Measurements from ENCODE around the gene FRMD8. TPM values are rescaled to one million over a fixed set of nuclear protein-coding genes. Genes with fewer than 3 reads are reported as not detected.

The FRMD8 gene
- total RNA-seq, 1 donor: 77.6 TPM

DNA sequence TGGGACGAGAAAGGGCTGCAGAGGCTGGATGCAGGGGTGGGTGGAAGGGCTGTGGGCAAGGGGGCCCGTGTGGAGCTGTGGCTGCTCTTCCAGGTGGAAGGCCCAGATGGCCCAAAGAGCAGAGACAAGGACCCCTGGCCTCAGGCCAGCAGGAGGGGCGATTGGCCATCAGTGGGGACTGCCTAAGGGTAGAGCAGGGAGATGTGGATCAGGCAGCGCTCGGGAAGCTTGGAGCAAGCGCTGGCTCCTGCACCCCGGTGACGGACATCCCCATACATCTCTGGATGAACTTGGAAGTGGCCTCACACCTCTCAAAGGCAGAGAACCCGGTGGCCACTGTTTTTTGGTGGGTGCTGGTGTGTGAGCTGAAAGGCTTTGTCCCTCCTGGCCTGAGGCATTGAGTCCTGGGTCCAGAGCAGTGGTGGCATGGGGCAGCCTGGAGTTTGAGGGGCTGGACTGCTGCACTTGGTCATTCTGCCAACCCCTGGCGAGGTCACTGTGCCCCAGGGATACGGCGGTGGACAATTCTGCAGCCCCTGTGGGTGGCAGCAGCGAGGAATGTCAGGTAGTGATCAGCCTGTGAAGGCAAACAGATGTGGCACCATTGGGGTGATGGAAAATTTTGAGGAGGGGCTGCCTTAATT, 5.9 kb downstream of the FRMD8 start:
- no peak for DNase-seq (ENCODE audit: low read depth in 2 of 3, low spot score in 2 of 3)

GRCh38 chr11:65392899-65393298, 6.5 kb downstream of the FRMD8 start:
- DNase-seq (ENCODE audit: low read depth in 2 of 3, low spot score in 2 of 3): no peak

- no peak for DNase-seq (ENCODE audit: low read depth in 2 of 3, low spot score in 2 of 3)
These were observed 7.2 kb downstream of the FRMD8 start for GRCh38 chr11:65393513-65394079.

DNA sequence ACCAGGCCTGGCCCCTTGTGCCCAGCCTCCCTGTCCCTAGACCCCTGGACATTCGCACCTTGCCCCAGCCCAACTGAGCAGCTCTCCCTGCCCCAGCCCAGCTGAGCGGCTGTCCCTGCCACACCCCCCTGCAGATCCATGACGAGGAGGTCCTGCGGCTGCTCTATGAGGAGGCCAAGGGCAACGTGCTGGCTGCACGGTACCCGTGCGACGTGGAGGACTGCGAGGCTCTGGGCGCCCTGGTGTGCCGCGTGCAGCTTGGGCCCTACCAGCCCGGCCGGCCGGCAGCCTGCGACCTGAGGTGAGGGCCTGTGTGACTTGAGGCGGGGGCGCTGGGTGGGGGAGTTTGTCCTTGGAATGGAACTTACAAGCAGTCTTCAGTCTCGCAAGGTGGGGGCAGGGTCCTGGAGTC, 7.7 kb downstream of the FRMD8 start:
- DNase-seq (ENCODE audit: low read depth in 2 of 3, low spot score in 2 of 3): no peak

- no peak for DNase-seq (ENCODE audit: low read depth in 2 of 3, low spot score in 2 of 3)
These were observed 9.6 kb downstream of the FRMD8 start for GRCh38 chr11:65395961-65396530.

DNA sequence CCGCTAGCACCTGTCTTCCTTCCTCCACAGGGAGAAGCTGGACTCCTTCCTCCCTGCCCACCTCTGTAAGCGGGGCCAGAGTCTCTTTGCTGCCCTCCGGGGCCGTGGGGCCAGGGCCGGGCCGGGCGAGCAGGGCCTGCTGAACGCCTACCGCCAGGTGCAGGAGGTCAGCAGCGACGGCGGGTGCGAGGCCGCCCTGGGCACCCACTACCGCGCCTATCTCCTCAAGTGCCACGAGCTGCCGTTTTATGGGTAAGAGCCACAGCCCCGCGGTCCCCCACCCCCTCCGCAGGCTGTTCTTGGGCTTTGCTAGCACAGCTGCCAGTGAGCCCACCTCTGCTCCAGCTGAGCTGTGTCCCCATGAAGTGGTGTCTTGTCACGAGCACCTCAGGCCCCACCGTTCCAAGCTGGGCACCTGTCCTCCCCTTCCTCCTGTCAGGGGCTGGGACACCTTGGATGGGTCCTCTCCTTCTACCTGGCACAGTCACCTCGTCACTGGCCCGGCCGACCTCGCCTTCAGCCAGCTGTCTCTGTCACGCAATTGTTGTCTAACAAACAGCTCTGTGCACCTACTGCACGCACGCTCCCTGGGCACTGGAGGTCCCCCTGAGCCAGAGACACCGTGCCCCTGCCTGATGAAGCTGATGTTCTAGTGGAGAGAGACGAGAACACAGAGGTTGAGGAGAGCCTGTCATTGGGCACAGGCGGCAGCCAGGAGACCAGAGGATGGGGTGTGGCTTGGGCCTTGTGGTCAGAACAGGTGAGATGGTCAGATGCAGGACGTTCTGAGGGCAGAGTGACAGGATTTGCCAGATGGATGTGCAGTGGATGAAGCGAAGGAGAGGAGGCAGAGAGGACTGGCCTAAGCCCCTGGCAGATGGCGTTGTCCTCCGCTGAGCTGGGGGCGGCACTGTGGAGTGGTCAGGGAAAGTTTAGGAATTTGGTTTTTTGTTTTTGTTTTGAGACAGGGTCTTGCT, 10.6 kb downstream of the FRMD8 start:
- DNase-seq (ENCODE audit: low read depth in 2 of 3, low spot score in 2 of 3): no peak

DNA sequence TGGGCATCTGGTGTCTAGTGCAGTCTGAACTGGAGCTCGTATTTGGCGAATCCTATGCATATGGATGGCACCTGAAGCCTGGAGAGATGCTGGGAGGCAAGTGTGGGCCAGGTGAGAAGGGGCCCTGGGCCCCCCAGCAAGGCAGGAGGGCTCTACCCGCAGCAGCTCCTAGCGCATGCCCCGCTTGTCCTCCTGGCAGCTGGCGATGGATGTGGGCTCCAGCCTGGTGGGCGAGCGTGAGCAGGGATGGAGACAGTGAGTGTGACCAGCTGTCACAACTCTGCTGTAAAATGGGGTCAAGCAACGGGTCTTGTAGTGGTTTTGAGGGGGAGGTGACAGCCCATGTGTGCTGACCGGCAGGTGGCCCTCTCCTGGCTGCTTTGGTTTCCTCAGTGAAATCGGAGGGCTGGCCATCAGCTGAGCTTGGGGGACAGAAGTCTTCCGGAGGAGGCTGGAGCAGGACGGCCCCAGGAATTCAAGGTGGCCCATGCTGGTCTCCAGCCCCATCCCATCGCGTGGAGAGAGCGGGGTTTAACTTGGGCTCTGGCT, 12.0 kb downstream of the FRMD8 start:
- no peak for DNase-seq (ENCODE audit: low read depth in 2 of 3, low spot score in 2 of 3)

DNA sequence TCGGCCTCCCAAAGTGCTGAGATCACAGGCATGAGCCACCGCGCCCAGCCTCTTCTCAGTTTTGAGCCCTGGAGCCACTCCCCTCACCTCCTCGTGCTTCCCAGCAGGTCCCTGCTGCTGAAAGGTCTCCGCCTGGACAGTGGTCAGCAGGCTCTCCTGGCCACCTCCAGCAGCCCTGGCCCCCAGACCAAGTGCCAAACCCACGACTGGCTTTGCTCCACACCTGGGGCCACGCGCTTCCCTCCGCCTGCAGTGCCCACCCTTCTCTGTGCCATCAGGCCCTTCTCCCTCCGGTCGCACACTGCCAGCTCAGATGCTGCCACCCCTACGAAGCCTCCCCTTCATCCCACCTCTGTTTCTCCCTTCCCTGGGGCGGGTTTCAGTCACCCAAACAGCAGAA, 12.8 kb downstream of the FRMD8 start:
- no peak for DNase-seq (ENCODE audit: low read depth in 2 of 3, low spot score in 2 of 3)

- DNase-seq (ENCODE audit: low read depth in 2 of 3, low spot score in 2 of 3): no peak
These were observed 13.4 kb downstream of the FRMD8 start for GRCh38 chr11:65399845-65400244.

- no peak for DNase-seq (ENCODE audit: low read depth in 2 of 3, low spot score in 2 of 3)
These were observed 14.1 kb downstream of the FRMD8 start for GRCh38 chr11:65400307-65401072.

GRCh38 chr11:65401073-65401802, 14.8 kb downstream of the FRMD8 start:
- DNase-seq (ENCODE audit: low read depth in 2 of 3, low spot score in 2 of 3): no peak

GRCh38 chr11:65401803-65402248, 15.4 kb downstream of the FRMD8 start:
- no peak for DNase-seq (ENCODE audit: low read depth in 2 of 3, low spot score in 2 of 3)

DNA sequence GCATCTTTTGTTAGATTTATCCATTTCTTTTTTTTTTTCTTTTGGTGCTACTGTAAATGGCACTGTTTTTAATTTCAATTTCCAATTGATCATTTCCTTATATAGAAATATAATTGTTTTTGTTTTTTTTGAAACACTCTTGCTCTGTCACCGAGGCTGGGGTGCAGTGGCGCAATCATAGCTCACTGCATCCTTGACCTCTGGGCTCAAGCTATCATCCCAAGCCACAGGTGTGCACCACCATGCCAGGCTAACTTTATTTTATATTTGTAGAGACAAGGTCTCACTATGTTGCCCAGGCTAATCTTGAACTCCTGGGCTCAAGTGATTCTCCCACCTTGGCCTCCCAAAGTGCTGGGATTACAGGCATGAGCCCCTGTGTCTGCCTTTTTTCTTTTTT, 16.4 kb downstream of the FRMD8 start:
- no peak for DNase-seq (ENCODE audit: low read depth in 2 of 3, low spot score in 2 of 3)

GRCh38 chr11:65403607-65404121, 17.2 kb downstream of the FRMD8 start:
- peak in 2 of 3 donors; percentile 89 to 96 for DNase-seq (ENCODE audit: low read depth in 2 of 3, low spot score in 2 of 3)

DNA sequence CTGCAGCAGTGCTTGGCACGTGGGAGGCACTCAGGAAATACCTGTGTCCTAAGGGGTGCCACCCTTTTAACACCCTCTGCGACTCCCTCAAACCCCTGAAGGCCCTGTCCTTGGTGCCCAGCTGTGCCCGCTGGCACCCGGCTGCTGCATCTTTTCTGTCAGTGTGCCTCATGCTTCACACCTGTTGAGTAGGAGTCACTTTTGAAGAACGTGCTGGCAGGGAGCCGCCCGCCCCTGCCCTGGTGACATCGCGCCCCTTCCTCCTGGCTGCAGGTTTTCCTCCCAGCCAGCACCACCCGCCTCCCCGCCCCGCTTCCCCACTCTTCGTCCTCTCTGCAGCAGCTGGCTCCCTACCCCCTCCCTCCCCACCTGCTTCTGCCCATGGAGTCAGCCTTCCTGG, 17.8 kb downstream of the FRMD8 start:
- peak in 1 of 3 donors; percentile 29 for DNase-seq (ENCODE audit: low read depth in 2 of 3, low spot score in 2 of 3)

GRCh38 chr11:65404638-65405339, 18.4 kb downstream of the FRMD8 start:
- DNase-seq (ENCODE audit: low read depth in 2 of 3, low spot score in 2 of 3): no peak

GRCh38 chr11:65410936-65411680, 24.7 kb downstream of the FRMD8 start:
- no peak for DNase-seq (ENCODE audit: low read depth in 2 of 3, low spot score in 2 of 3)

DNA sequence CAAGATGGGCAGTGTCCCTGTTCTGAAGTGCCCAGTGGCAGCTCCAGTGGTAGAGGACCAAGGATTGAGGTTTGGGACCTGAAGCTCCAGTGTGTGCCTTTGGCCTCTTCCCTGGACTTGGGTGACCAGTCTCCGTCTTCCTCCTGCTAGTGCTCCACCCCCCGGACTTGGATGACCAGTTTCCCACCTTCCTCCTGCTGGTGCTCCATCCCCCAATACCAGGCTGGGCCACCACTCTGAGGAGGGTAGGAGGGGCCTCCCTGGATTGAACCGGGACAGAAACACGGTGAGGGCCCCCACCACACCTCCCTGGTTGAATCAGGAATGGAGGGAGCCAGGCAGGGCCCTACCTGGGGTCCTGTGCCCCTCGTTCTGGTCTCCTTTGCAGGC, 25.2 kb downstream of the FRMD8 start:
- DNase-seq (ENCODE audit: low read depth in 2 of 3, low spot score in 2 of 3): no peak
